SW480 (cell line): Measurements from ENCODE around the gene IFNA10.
"Not testable (repeated sequence)": the region's sequence is repeated elsewhere in the genome, so short reads cannot be mapped to it uniquely, and the experiment has no call there.

Source experiments
- DNase-seq: peaks from one replicate; pipeline ENCODE4 v3.0.0-alpha.2; 2016; ENCODE audit warnings: low spot score

Gene IFNA10

GRCh38 chr9:21207043-21207442 lies at the start of gene IFNA10:
TSS of gene IFNA10 (minus strand) at chr9:21207143. CDS start at chr9:21207097, 46 bp downstream.
- not testable (repeated sequence) for DNase-seq

DNA sequence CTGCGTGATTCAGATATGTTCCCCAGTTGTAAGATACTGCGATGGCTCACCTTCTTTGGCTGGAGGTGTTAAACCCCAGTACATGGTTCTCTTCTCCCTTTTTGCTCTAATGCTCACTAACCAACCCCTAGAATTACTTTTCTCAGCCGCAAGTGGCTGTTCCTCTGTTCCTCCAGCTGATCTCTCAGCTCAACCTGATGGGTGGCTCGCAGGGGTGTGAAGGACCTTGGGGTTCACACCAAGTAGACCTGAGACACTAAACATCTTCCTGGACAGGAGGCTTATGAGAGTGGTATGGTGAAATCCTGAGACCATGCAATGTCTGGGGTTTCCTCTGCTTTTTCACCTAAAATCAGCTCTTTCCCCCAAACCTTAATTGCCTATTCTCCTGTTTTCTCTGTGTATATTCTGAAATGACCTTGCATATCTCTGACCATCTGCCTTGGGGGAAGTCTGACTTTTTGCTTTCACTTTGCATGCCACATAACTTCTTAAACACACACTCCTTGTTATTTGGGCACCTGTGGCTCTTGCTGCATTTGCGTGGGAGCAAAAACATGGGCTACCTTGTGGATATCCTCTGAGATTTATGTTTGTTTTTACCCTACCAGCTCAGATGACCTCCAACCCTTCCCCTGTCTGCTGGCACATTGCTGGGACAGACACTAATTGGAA lies 48.7 kb upstream of the IFNA10 start:
- DNase-seq = no peak

GRCh38 chr9:21252721-21253547 lies 46.0 kb upstream of the IFNA10 start:
- DNase-seq = peak; percentile 48

GRCh38 chr9:21251638-21252037 lies 44.7 kb upstream of the IFNA10 start:
- DNase-seq = no peak

GRCh38 chr9:21251190-21251589 lies 44.2 kb upstream of the IFNA10 start:
- peak; percentile 6 for DNase-seq

DNA sequence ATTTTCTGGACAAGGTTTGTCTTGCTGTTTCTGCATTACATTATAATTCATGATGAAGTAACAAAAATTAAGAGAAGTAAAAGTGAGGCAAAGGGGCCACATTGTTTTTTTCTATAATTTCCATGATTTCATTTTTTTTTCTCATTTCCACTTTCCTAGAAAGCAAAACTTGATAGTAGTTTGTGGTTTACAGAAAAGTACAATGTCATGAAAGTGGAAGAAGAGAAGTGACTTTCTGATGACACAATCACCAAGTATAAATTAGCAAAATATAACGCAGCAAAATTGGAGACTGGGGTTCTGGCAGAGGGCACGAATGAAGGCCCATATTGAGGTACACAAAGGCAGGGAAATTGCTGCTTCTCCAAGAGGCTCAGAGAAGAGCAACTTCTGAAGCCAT lies 37.9 kb upstream of the IFNA10 start:
- DNase-seq = no peak

- no peak for DNase-seq
These were observed 33.0 kb upstream of the IFNA10 start, which contains the start of gene IFNA14 for GRCh38 chr9:21239911-21240310. TSS of gene IFNA14 (minus strand) at chr9:21240005. CDS start at chr9:21239935, 70 bp downstream.

GRCh38 chr9:21236360-21236714 lies 29.4 kb upstream of the IFNA10 start:
- DNase-seq = not testable (repeated sequence)

DNA sequence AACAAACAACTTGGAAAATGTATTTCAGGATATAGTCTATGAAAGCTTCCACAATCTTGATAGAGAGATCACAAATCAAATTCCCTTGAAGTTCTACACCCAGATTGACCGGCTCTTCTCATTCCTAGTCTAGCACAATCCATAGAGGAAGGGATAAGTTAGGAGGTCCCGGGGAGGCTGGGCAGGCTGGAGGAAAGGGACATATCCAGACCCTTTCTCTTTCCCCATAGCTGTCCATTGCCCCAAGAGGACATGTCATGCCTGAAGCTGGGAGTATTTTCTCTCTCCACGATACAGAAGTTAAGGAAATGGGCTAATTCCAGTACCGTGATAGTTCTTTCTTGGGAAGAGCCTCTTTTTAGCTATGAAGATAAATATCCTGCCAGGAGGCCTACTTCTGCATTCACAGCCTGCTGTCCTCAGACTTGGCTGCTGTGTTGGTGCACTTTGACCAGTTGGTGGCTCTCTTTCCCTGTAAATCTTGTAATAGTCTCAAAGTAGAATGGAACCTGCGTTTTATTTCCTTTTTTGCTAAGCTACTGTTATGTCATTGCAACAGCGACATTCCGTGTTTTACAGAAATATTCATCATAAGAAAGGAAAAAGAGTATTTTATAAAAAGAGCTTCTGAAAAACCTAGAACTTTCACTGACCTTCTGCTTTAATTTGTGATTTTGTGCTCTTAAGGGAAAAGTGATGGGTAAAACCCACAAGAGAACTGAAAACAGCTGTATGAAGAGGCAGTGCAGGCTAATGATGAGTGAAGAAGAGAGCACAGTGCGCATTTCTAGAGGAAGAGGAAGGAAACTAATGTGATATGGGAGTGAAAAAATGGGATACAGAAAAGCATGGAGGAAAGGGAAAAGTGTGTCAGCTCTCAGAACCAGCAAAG lies 28.8 kb upstream of the IFNA10 start:
- DNase-seq = peak; percentile 63

DNA sequence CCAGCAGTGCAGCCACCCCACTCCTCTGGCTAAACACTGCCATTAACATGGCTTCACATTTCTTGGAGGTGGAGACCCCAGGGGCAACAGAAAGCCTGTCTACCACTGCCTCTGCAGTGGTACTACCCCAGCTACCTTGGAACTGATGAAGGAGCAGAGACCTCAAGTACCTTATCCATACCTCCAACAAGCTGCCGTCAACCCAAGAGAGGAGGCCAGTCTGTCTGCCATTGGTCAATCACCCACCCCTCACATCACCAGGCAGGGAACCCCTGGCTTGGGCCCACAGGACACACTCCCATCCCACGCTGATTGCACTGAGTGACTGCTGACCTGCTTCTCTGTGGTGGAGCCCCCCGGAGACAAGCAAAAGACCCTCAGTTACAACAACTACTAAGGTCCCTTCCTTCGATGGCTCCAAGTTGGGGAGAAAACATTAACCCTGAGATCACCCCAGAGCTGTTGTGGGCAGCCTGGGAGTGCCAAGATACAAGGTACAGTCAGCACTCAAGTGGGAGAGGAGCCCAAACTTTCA lies 27.3 kb upstream of the IFNA10 start:
- no peak for DNase-seq

DNA sequence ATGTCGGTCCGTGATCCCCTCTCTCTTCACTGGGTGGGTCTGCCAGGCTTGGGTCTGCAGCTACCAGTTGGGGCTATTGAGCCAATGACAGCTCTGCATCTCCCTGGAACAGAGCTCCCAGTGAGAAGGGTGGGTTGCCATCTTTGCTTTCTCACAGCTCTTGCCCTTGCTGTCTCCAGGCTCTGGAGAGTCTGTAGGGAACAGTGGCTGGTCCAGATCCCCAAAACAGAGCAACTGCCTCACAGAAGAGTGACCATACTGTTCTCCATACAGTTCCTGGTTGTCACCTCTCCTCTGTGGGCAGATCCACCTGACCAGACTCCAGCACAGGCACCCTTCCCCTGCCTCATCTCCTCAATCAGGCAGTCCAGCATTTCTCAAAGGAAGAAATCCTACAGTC lies 26.3 kb upstream of the IFNA10 start:
- DNase-seq = no peak

DNA sequence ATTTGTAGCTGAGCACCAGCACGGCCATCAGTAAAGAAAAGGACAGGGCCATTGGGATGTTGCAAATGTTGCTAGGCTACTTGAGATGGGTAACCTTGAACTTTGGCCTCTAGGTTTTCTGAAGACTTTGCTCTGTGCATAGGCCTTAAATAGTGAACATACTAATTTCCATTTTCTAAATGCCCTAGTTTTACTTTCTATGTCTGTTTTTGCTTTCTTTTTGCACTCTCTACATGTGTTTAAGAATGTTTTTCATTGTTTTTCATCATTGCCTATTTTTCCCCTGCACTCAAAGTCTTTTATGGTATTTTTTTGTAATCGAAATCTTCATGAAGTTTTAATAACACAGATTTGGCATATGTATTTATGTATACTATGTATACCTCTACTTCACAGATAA lies 21.2 kb upstream of the IFNA10 start, which contains the start of gene IFNA17:
Gene IFNA17, minus strand, starts transcription at position 101 of the 400 bp plus-strand sequence. Its CDS starts 49 bp downstream, at position 52.
- DNase-seq = no peak

DNA sequence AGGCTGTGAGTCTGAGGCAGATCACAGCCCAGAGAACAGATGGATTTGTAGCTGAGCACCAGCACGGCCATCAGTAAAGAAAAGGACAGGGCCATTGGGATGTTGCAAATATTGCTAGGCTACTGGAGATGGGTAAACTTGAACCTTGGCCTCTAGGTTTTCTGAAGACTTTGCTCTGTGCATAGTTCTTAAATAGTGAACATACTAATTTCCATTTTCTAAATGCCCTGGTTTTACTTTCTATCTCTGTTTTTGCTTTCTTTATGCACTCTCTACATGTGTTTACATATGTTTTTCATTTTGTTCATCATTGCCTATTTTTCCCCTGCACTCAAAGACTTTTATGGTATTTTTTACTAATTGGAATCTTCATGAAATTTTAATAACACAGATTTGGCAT lies 10.3 kb upstream of the IFNA10 start, which contains the start of gene IFNA16:
Gene IFNA16, minus strand, starts transcription at position 101 of the 400 bp plus-strand sequence. Its CDS starts 6 bp downstream, at position 95.
- not testable (repeated sequence) for DNase-seq

- DNase-seq = peak; percentile 16
These were observed 6.7 kb upstream of the IFNA10 start for GRCh38 chr9:21213411-21214326.

DNA sequence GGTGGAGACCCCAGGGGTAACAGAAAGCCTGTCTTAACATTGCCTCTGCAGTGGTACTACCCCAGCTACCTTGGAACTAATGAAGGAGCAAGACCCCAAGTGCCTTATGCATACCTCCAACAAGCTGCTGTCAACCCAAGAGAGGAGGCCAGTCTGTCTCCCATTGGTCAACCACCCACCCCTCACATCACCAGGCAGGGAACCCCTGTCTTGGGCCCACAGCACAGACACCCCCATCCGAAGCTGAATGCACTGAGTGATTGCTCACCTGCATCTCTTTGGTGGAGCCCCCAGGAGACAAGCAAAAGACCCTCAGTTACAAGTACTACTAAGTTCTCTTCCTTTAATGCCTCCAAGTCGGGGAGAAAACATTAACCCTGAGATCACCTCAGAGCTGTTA lies 5.2 kb upstream of the IFNA10 start:
- DNase-seq = not testable (repeated sequence)

GRCh38 chr9:21210782-21211181 lies 3.8 kb upstream of the IFNA10 start:
- DNase-seq = not testable (repeated sequence)

DNA sequence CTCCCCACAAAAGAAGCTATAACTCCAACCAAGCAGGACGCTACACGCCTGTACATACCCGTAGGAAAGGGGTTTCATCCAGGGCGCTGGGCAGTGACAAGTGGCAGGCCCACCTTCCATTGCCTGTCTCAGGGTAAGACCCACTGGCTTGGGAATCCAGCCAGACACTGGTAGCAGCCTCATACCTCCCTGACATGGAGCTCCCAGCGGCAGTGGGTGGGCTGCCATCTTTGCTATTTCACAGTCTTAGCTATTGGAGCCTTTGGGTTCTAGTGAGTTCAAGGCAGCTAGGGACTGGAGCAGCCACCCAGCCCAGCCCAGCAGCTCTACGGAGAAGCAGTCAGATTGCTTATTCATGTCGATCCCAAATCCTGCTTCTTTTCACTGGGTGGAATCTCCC lies 3.4 kb upstream of the IFNA10 start:
- no peak for DNase-seq

DNA sequence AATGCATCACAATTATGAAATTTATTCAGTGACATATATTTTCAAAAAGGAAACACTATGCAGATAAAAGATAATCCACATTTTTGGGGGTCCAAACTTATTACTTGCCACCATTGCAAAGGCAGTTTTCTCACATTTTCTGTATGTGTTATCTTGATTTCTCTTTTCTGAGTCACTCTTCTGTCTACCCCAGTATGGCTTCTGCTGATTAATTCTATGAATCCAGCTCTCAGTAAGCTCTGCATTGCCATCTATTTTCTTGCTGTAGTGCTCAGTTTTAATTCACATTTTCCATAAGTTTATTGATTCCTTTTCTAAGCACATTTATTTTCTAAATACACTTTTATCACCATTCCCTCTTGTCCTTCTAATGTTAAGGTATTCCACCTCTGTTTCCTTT lies 1.7 kb downstream of the IFNA10 start:
- DNase-seq = no peak

- DNase-seq = not testable (repeated sequence)
These were observed 4.8 kb downstream of the IFNA10 start, which contains the start of gene IFNA7 for GRCh38 chr9:21202105-21202504. TSS of gene IFNA7 (minus strand) at chr9:21202205. CDS start at chr9:21202165, 40 bp downstream.
